GM12878 (cell line): ENCODE data around the gene ADCY10. TPM values are rescaled to one million over a fixed set of nuclear protein-coding genes. Genes with fewer than 3 reads are reported as not detected.

ENCODE experiments used
- ATAC-seq: fragments of 200-7000 bp; cut with Tn5 transposase; 3 replicates; pipeline ENCODE4 v1.9.1; 2020; ENCODE audit warnings: mild to moderate bottlenecking, moderate library complexity
- BruUV-seq: library from RNA; stranded (reverse); fragments of 400-500 nt; replicated peaks from 2 replicates; lab custom pipeline; 2021; lab: Mats Ljungman, UMichigan
- CTCF ChIA-PET: fragments of 300-600 bp; sonication (Branson Sonifier 250); formaldehyde crosslinking; extraction: SDS; loops from one replicate; lab custom pipeline; 2021; ENCODE audit warnings: inconsistent platforms; lab: Yijun Ruan, JAX
- POLR2A ChIA-PET: fragments of 350-600 bp; formaldehyde crosslinking; extraction: SDS; loops from one replicate; lab custom pipeline; 2021; ENCODE audit warnings: inconsistent platforms; lab: Charles Lee
- RAD21 ChIA-PET: fragments of 300-600 bp; sonication (Branson Sonifier 250); formaldehyde crosslinking; loops from one replicate; lab custom pipeline; 2023; ENCODE audit warnings: antibody characterized with exemption; ENCODE audit not compliant: unreplicated experiment; lab: Charles Lee
- SMC1A ChIA-PET: fragments of 300-600 bp; sonication (Branson Sonifier 250); formaldehyde crosslinking; loops from one replicate; lab custom pipeline; 2023; ENCODE audit not compliant: unreplicated experiment, uncharacterized antibody; lab: Charles Lee
- DNase-seq: peaks from one replicate; pipeline ENCODE4 v3.0.0-alpha.2; 2011; ENCODE audit warnings: low read depth, low spot score
- FAIRE-seq: peaks from 3 replicates; lab custom pipeline; 2011; peaks lifted over from hg19 to GRCh38; lab: Jason Lieb, UNC
- H2AFZ ChIP-seq: 2 replicates; pipeline ENCODE4 v1.6.0; 2011; ENCODE audit warnings: low read depth, low read length, control low read depth; ENCODE audit not compliant: control insufficient read depth
- H3K27ac ChIP-seq: 2 replicates; pipeline ENCODE4 v1.5.1; 2011; ENCODE audit warnings: control low read depth; ENCODE audit not compliant: control insufficient read depth, insufficient read depth
- H3K27me3 ChIP-seq, 2 experiments: replicated peaks in 1 of 2; 2 replicates each; pipeline versions ENCODE4 v1.6.0 to v1.6.1; 2011; ENCODE audit warnings: low read length in 1 of 2; ENCODE audit not compliant: control insufficient read depth in 2 of 2, insufficient read depth in 2 of 2
- H3K36me3 ChIP-seq, 2 experiments: 2 replicates each; pipeline ENCODE4 v1.5.1; 2011; ENCODE audit warnings: low read length in 1 of 2; ENCODE audit not compliant: control insufficient read depth in 2 of 2, insufficient read depth in 2 of 2
- H3K4me1 ChIP-seq: 2 replicates; pipeline ENCODE4 v1.6.1; 2011; ENCODE audit warnings: mild to moderate bottlenecking, low read length, moderate library complexity, mixed read lengths; ENCODE audit not compliant: control insufficient read depth, insufficient read depth
- H3K4me2 ChIP-seq: 2 replicates; pipeline ENCODE4 v1.6.0; 2011; ENCODE audit warnings: control low read depth; ENCODE audit not compliant: control insufficient read depth, insufficient read depth
- H3K4me3 ChIP-seq: fragments of 200-600 bp; sonication (generic); 2 replicates; pipeline ENCODE4 v1.5.1; 2016
- H3K79me2 ChIP-seq: 2 replicates; pipeline ENCODE4 v1.6.0; 2011; ENCODE audit warnings: low read length; ENCODE audit not compliant: control insufficient read depth, insufficient read depth
- H3K9ac ChIP-seq: 2 replicates; pipeline ENCODE4 v1.8.0; 2011; ENCODE audit warnings: low read length, control low read depth, mixed read lengths; ENCODE audit not compliant: control insufficient read depth, insufficient read depth
- H3K9me3 ChIP-seq: replicated peaks from 3 replicates; pipeline ENCODE4 v1.5.1; 2011; ENCODE audit warnings: mild to moderate bottlenecking, low read length; ENCODE audit not compliant: control insufficient read depth, insufficient read depth
- H4K20me1 ChIP-seq: 2 replicates; pipeline ENCODE4 v1.6.0; 2011; ENCODE audit not compliant: control insufficient read depth, insufficient read depth
- BACH1 ChIP-seq: fragments of 450-650 bp; IDR thresholded peaks from 2 replicates; pipeline ENCODE4 v1.6.1; 2017; ENCODE audit warnings: mild to moderate bottlenecking, borderline replicate concordance
- BRCA1 ChIP-seq: IDR thresholded peaks from 2 replicates; pipeline ENCODE4 v1.6.1; 2011; ENCODE audit warnings: low read depth, low read length, improper control_type of control experiment
- CBFB ChIP-seq: IDR thresholded peaks from 2 replicates; pipeline ENCODE4 v1.6.1; 2016; ENCODE audit warnings: antibody characterized with exemption, low read depth
- CUX1 ChIP-seq: IDR thresholded peaks from 2 replicates; pipeline ENCODE4 v1.6.1; 2012; ENCODE audit warnings: improper control_type of control experiment, low read depth, low read length; ENCODE audit not compliant: insufficient replicate concordance
- ESRRA ChIP-seq: IDR thresholded peaks from 2 replicates; pipeline ENCODE4 v1.6.1; 2012; ENCODE audit warnings: mild to moderate bottlenecking, low read length, improper control_type of control experiment
- KDM1A ChIP-seq: fragments of 200-600 bp; sonication (generic); IDR thresholded peaks from 2 replicates; pipeline ENCODE4 v1.6.1; 2016; ENCODE audit warnings: borderline replicate concordance
- KLF5 ChIP-seq: fragments of 450-650 bp; IDR thresholded peaks from 2 replicates; pipeline ENCODE4 v1.6.1; 2014; ENCODE audit warnings: mild to moderate bottlenecking; ENCODE audit not compliant: partially characterized antibody
- MTA2 ChIP-seq: fragments of 450-650 bp; IDR thresholded peaks from 2 replicates; pipeline ENCODE4 v1.6.1; 2016; ENCODE audit warnings: low read depth, mild to moderate bottlenecking, moderate library complexity
- NRF1 ChIP-seq: conservative IDR thresholded peaks from 2 replicates; pipeline ENCODE4 v1.6.1; 2011; ENCODE audit warnings: mild to moderate bottlenecking, low read depth, low read length, improper control_type of control experiment
- SIN3A ChIP-seq: IDR thresholded peaks from 2 replicates; pipeline ENCODE4 v1.6.1; 2012; ENCODE audit warnings: low read depth, low read length, improper control_type of control experiment
- SMAD1 ChIP-seq: fragments of 450-650 bp; IDR thresholded peaks from 2 replicates; pipeline ENCODE4 v1.6.1; 2018; ENCODE audit warnings: mild to moderate bottlenecking, low read depth; ENCODE audit not compliant: partially characterized antibody
- ZSCAN29 ChIP-seq: fragments of 450-650 bp; IDR thresholded peaks from 2 replicates; pipeline ENCODE4 v1.6.1; 2017; ENCODE audit warnings: mild to moderate bottlenecking, moderate library complexity
- WGBS: methylation state at CpG from one replicate; pipeline ENCODE4 v1.1.6; 2016; ENCODE audit warnings: low lambda C conversion rate; ENCODE audit not compliant: insufficient replicate concordance, insufficient coverage; ENCODE audit errors: missing lambda C conversion rate; 5-methylcytosine and 5-hydroxymethylcytosine counted together
- in situ Hi-C: fragments of 300-500 bp; cut with MboI; formaldehyde crosslinking; loops from 9 replicates; pipeline ENCODE4 v1.14.3; 2018; ENCODE audit warnings: mixed read lengths
- intact Hi-C: fragments of 100-400 bp; cut with micrococcal nuclease; formaldehyde crosslinking; loops from one replicate; pipeline ENCODE4 v1.14.2; 2022; ENCODE audit not compliant: unreplicated experiment
- polyA plus RNA-seq, 11 experiments: library from polyadenylated mRNA; depleted of rRNA in 4 of 11; unstranded in 6 of 11; stranded (reverse) in 5 of 11; fragments of >200 nt; fragmentation: Nextera tagmentation in 4 of 11; fragmentation: Illumina TruSeq in 1 of 11; extraction: Ambion mirVana in 4 of 11; extraction: Trizol in 1 of 11; gene quantifications; 1 replicate in 1 of 11; 2 replicates in 10 of 11; pipeline versions ENCODE4 v1.2.1 to v1.2.3, GENCODE V29; 2011 to 2016; ENCODE audit warnings: inconsistent platforms in 2 of 11, missing spikeins in 2 of 11, low read depth in 1 of 11
- total RNA-seq, 4 experiments: library from RNA; depleted of rRNA in 3 of 4; stranded (reverse); fragments of >200 nt in 3 of 4; fragmentation: Illumina TruSeq in 1 of 4; extraction: Trizol in 1 of 4; gene quantifications; 2 replicates each; pipeline versions ENCODE4 v1.2.1 to v1.2.3, GENCODE V29; 2013 to 2021

The ADCY10 gene
- total and polyA plus RNA-seq, 10 of the 15 experiments (the other 5 are each of a cell fraction or from before 2014, with no cell fraction given): 0.13 to 0.22 TPM; not detected in 8

- no peak overlapping the region for H3K27ac ChIP-seq
- FAIRE-seq: no peak
- H2AFZ ChIP-seq: no peak overlapping the region
- ChIA-PET RAD21 (no interaction called here), POLR2A (interaction anchor here (0.6 kb wide), 1 partner anchor 40 kb away, joined by 5 read pairs; no protein-coding TSS in a partner anchor), CTCF (interaction anchor here (0.9 to 1.0 kb wide), 2 partner anchors 203 to 279 kb away, joined by 3 to 4 read pairs; no protein-coding TSS in a partner anchor), SMC1A (no interaction called here)
- no peaks in the 10 kb centered on the region for H4K20me1 ChIP-seq
- DNase-seq: no peak
- no peaks in the 10 kb centered on the region for H3K79me2 ChIP-seq
- H3K27me3 ChIP-seq: no peaks in the 10 kb centered on the region
- no peaks in the 10 kb centered on the region for H3K4me1 ChIP-seq
- WGBS: 0% methylated on average over 1 of the region's 1 CpG
- intact Hi-C loops (no loop called here), in situ Hi-C loops (no loop called here)
- no peak for ATAC-seq
- no peak overlapping the region for H3K9ac ChIP-seq
- no peaks in the 10 kb centered on the region for H3K36me3 ChIP-seq
- H3K9me3 ChIP-seq: no peaks in the 10 kb centered on the region
- no peak overlapping the region for H3K4me2 ChIP-seq
- no peak overlapping the region for H3K4me3 ChIP-seq
- no TSS peak for BruUV-seq
- TF ChIP-seq NRF1: no peak
- TF ChIP-seq ESRRA: no peak
- no peak for TF ChIP-seq BACH1
- no peak for TF ChIP-seq KDM1A
- TF ChIP-seq BRCA1: no peak
- TF ChIP-seq CUX1: no peak
- no peak for TF ChIP-seq CBFB
- TF ChIP-seq KLF5: no peak
- no peak for TF ChIP-seq ZSCAN29
- no peak for TF ChIP-seq MTA2
- TF ChIP-seq SIN3A: no peak
- TF ChIP-seq SMAD1: no peak
These were observed 34.4 kb downstream of the ADCY10 start for GRCh38 chr1:167879508-167879907.
